HEK293 (cell line): ENCODE measurements around the gene EDA.

ENCODE experiments used
- CTCF ChIP-seq: fragments of 450-650 bp; formaldehyde crosslinking; IDR thresholded peaks from 2 replicates; pipeline ENCODE4 v1.5.1; 2016; ENCODE audit warnings: missing biosample characterization, missing genetic modification characterization
- REST ChIP-seq: fragments of 450-650 bp; formaldehyde crosslinking; IDR thresholded peaks from 2 replicates; pipeline ENCODE4 v1.5.1; 2016; ENCODE audit warnings: missing biosample characterization, missing genetic modification characterization
- ZBTB7A ChIP-seq: fragments of 450-650 bp; formaldehyde crosslinking; IDR thresholded peaks from 2 replicates; pipeline ENCODE4 v1.5.1; 2016; ENCODE audit warnings: low read depth, missing biosample characterization, missing genetic modification characterization
- ZNF184 ChIP-seq: fragments of 450-650 bp; IDR thresholded peaks from 2 replicates; pipeline ENCODE4 v1.5.1; 2018; ENCODE audit warnings: missing biosample characterization, mild to moderate bottlenecking, missing genetic modification characterization
- ZNF274 ChIP-seq, 2 experiments: fragments of 200-500 bp in 1 of 2; fragments of 450-650 bp in 1 of 2; sonication (Bioruptor generic) in 1 of 2; formaldehyde crosslinking in 1 of 2; IDR thresholded peaks; 2 replicates each; pipeline versions ENCODE4 v1.5.1 to v1.6.1; 2014 to 2016; ENCODE audit warnings: borderline replicate concordance in 1 of 2, inconsistent platforms in 1 of 2, low read length in 1 of 2, missing biosample characterization in 1 of 2, missing genetic modification characterization in 1 of 2
- ZNF292 ChIP-seq: fragments of 450-650 bp; formaldehyde crosslinking; IDR thresholded peaks from 2 replicates; pipeline ENCODE4 v1.5.1; 2016; ENCODE audit warnings: low read depth, missing biosample characterization, missing genetic modification characterization, borderline replicate concordance
- ZNF362 ChIP-seq: fragments of 450-650 bp; formaldehyde crosslinking; IDR thresholded peaks from 2 replicates; pipeline ENCODE4 v1.5.1; 2016; ENCODE audit warnings: missing biosample characterization, missing genetic modification characterization
- ZNF571 ChIP-seq: fragments of 450-650 bp; formaldehyde crosslinking; IDR thresholded peaks from 2 replicates; pipeline ENCODE4 v1.5.0; 2017; ENCODE audit warnings: missing biosample characterization, missing genetic modification characterization
- ZNF707 ChIP-seq: fragments of 450-650 bp; formaldehyde crosslinking; IDR thresholded peaks from 2 replicates; pipeline ENCODE4 v1.5.1; 2016; ENCODE audit warnings: missing biosample characterization, missing genetic modification characterization
- ZSCAN18 ChIP-seq: fragments of 450-650 bp; formaldehyde crosslinking; IDR thresholded peaks from 2 replicates; pipeline ENCODE4 v1.5.1; 2016; ENCODE audit warnings: missing biosample characterization, missing genetic modification characterization

- no peak for TF ChIP-seq ZNF571 (tag by site-specific recombination)
- TF ChIP-seq ZNF292, result no peak
- no peak for TF ChIP-seq ZSCAN18 (tag by site-specific recombination)
- TF ChIP-seq CTCF (tag by site-specific recombination), result no peak
- no peak for TF ChIP-seq ZNF274 (IDR thresholded peaks at IDR 0.05; ENCODE audit: low read length)
- no peak for TF ChIP-seq ZNF274 (tag by site-specific recombination; IDR thresholded peaks at IDR 0.05; ENCODE audit: borderline replicate concordance)
- TF ChIP-seq ZNF707, result no peak
- no peak for TF ChIP-seq ZNF362 (tag by site-specific recombination)
- TF ChIP-seq ZBTB7A (tag by site-specific recombination), result no peak
- no peak for TF ChIP-seq ZNF184
- TF ChIP-seq REST (tag by site-specific recombination), result no peak
Observed at GRCh38 chrX:69808375-69808774, 192.5 kb downstream of the EDA start.
